Measurements from ENCODE around the gene SRGAP1.

DNA sequence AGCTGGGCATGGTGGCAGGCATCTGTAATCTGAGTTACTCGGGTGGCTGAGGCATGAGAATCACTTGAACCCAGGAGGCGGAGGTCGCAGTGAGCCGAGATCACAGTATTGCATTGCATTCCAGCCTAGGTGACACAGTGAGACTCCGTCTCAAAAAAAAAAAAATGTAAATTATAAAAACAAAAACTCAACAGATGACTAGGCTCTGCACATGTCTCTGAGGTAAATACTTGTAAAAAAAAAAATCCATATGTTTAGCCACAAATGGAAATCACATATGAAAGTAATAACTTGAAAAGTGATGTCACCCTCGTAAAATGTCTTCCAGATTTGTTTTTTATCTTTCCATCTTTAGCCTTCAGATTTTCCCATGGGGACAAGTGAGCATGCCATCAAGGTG is 292.6 kb downstream of the SRGAP1 start:
- TF ChIP-seq, protein P1, sequence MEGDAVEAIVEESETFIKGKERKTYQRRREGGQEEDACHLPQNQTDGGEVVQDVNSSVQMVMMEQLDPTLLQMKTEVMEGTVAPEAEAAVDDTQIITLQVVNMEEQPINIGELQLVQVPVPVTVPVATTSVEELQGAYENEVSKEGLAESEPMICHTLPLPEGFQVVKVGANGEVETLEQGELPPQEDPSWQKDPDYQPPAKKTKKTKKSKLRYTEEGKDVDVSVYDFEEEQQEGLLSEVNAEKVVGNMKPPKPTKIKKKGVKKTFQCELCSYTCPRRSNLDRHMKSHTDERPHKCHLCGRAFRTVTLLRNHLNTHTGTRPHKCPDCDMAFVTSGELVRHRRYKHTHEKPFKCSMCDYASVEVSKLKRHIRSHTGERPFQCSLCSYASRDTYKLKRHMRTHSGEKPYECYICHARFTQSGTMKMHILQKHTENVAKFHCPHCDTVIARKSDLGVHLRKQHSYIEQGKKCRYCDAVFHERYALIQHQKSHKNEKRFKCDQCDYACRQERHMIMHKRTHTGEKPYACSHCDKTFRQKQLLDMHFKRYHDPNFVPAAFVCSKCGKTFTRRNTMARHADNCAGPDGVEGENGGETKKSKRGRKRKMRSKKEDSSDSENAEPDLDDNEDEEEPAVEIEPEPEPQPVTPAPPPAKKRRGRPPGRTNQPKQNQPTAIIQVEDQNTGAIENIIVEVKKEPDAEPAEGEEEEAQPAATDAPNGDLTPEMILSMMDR (conservative IDR thresholded peaks at IDR 0.05; ENCODE audit: low read depth, low read length), result no peak
- TF ChIP-seq BHLHE40 (IDR thresholded peaks at IDR 0.05; ENCODE audit: low read depth, low read length) (no peak), FOS (IDR thresholded peaks at IDR 0.05; ENCODE audit: low read depth, low read length) (no peak), POLR2A (IDR thresholded peaks at IDR 0.05; ENCODE audit: low read depth, low read length) (no peak), SMC3 (IDR thresholded peaks at IDR 0.05; ENCODE audit: low read depth, low read length) (no peak), RAD21 (IDR thresholded peaks at IDR 0.05; ENCODE audit: low read length) (no peak)
